ENCODE measurements around the gene FAM222A.

Gene FAM222A

GRCh38 chr12:109711596-109712461, 1.8 kb upstream of the FAM222A start:
- DNase-seq, result no peak

- DNase-seq, result peak; percentile 52
Observed at GRCh38 chr12:109714141-109714912, 702 bp downstream of the FAM222A start.

GRCh38 chr12:109714913-109715244, 1.3 kb downstream of the FAM222A start:
- no peak for DNase-seq

- DNase-seq, result peak; percentile 28
Observed at GRCh38 chr12:109715310-109716091, 1.9 kb downstream of the FAM222A start.

- no peak for DNase-seq
Observed at GRCh38 chr12:109716092-109716479, 2.5 kb downstream of the FAM222A start.

GRCh38 chr12:109716512-109717389, 3.1 kb downstream of the FAM222A start:
- no peak for DNase-seq

GRCh38 chr12:109717390-109718357, 4.0 kb downstream of the FAM222A start:
- DNase-seq, result no peak

GRCh38 chr12:109718390-109718789, 4.8 kb downstream of the FAM222A start:
- DNase-seq, result no peak

GRCh38 chr12:109719123-109720022, 5.7 kb downstream of the FAM222A start:
- no peak for DNase-seq

- DNase-seq, result no peak
Observed at GRCh38 chr12:109720152-109720856, 6.7 kb downstream of the FAM222A start.

GRCh38 chr12:109720857-109721189, 7.2 kb downstream of the FAM222A start:
- DNase-seq, result no peak

- DNase-seq, result no peak
Observed at GRCh38 chr12:109721276-109721675, 7.7 kb downstream of the FAM222A start.

- no peak for DNase-seq
Observed at GRCh38 chr12:109722022-109722720, 8.5 kb downstream of the FAM222A start.

- no peak for DNase-seq
Observed at GRCh38 chr12:109722721-109723094, 9.1 kb downstream of the FAM222A start.

GRCh38 chr12:109723311-109723881, 9.8 kb downstream of the FAM222A start:
- DNase-seq, result no peak

GRCh38 chr12:109724321-109724892, 10.8 kb downstream of the FAM222A start:
- DNase-seq, result no peak

GRCh38 chr12:109725321-109726105, 11.9 kb downstream of the FAM222A start:
- DNase-seq, result no peak

All from CD4-positive, alpha-beta T cell treated with Interleukin-17A for 1 hour (primary cell).